T-cell (primary cell): ENCODE data around the gene KCNK1. TPM values are rescaled to one million over a fixed set of nuclear protein-coding genes. Genes with fewer than 3 reads are reported as not detected.

ENCODE experiments used
- ATAC-seq, 4 experiments: fragments of 200-7000 bp in 3 of 4; fragments of 150-1000 bp in 1 of 4; cut with Tn5 transposase; replicated peaks in 1 of 4; 1 replicate in 3 of 4; 2 replicates in 1 of 4; pipeline ENCODE4 v1.10.0; 2021; ENCODE audit warnings: moderate library complexity in 3 of 4, mild to moderate bottlenecking in 2 of 4, moderate number of reproducible peaks in 1 of 4
- CTCF ChIA-PET, 2 donors: fragments of 300-600 bp; sonication (Branson Sonifier 250); formaldehyde crosslinking; loops; one replicate each; lab custom pipeline; 2022; ENCODE audit warnings: antibody characterized with exemption in 2 of 2; lab: Charles Lee
- POLR2A ChIA-PET, 2 donors: fragments of 300-600 bp; sonication (Branson Sonifier 250); formaldehyde crosslinking; loops; one replicate each; lab custom pipeline; 2022; ENCODE audit warnings: antibody characterized with exemption in 2 of 2; lab: Charles Lee
- DNase-seq, 35 experiments: peaks; one replicate each; pipeline versions ENCODE4 v3.0.0 to v3.0.0-alpha.2; 2013 to 2023
- H3K27ac ChIP-seq: one replicate; pipeline ENCODE4 v1.5.1; 2013; ENCODE audit warnings: low read length
- H3K27me3 ChIP-seq, 2 experiments: replicated peaks in 1 of 2; 1 replicate in 1 of 2; 2 replicates in 1 of 2; pipeline versions ENCODE4 v1.6.1 to v1.7.0; 2013; ENCODE audit warnings: low read length in 1 of 2, mixed read lengths in 1 of 2; ENCODE audit not compliant: control insufficient read depth in 2 of 2, insufficient read depth in 2 of 2; ENCODE audit errors: extremely low read depth in 1 of 2
- H3K36me3 ChIP-seq, 2 donors: 1 replicate in 1 of 2; 2 replicates in 1 of 2; pipeline versions ENCODE4 v1.6.1 to v1.7.0; 2013; ENCODE audit warnings: low read length in 1 of 2; ENCODE audit not compliant: control insufficient read depth in 2 of 2, insufficient read depth in 1 of 2; ENCODE audit errors: extremely low read depth in 1 of 2
- H3K4me1 ChIP-seq, 2 experiments: 1 replicate in 1 of 2; 2 replicates in 1 of 2; pipeline versions ENCODE4 v1.6.1 to v1.7.0; 2013; ENCODE audit warnings: low read length in 2 of 2, mixed read lengths in 1 of 2; ENCODE audit not compliant: insufficient read depth in 2 of 2, control insufficient read depth in 1 of 2; ENCODE audit errors: extremely low read depth in 1 of 2
- H3K4me3 ChIP-seq, 2 donors: 1 replicate in 1 of 2; 2 replicates in 1 of 2; pipeline versions ENCODE4 v1.5.1 to v1.7.0; 2013; ENCODE audit warnings: mild to moderate bottlenecking in 2 of 2, low read length in 1 of 2, moderate library complexity in 1 of 2; ENCODE audit not compliant: control insufficient read depth in 1 of 2; ENCODE audit errors: extremely low read depth in 1 of 2
- H3K9me3 ChIP-seq: 2 replicates; pipeline ENCODE4 v1.7.0; 2013
- H3K27ac Mint-ChIP-seq, 2 donors: one replicate each; pipeline ENCODE4 v1.8.0; 2020 to 2021; ENCODE audit warnings: mild to moderate bottlenecking in 2 of 2, mixed read lengths in 2 of 2
- H3K27me3 Mint-ChIP-seq, 2 donors: one replicate each; pipeline ENCODE4 v1.8.0; 2021 to 2022; ENCODE audit warnings: mixed read lengths in 2 of 2
- H3K36me3 Mint-ChIP-seq: one replicate; pipeline ENCODE4 v1.8.0; 2021; ENCODE audit warnings: mixed read lengths
- H3K4me1 Mint-ChIP-seq, 3 donors: one replicate each; pipeline ENCODE4 v1.8.0; 2020 to 2022; ENCODE audit warnings: mixed read lengths in 3 of 3, mild to moderate bottlenecking in 1 of 3
- H3K4me3 Mint-ChIP-seq, 3 donors: one replicate each; pipeline ENCODE4 v1.8.0; 2020 to 2022; ENCODE audit warnings: mild to moderate bottlenecking in 3 of 3, mixed read lengths in 3 of 3, moderate library complexity in 3 of 3
- H3K9me3 Mint-ChIP-seq, 3 donors: one replicate each; pipeline ENCODE4 v1.8.0; 2020 to 2022; ENCODE audit warnings: mixed read lengths in 3 of 3
- WGBS: methylation state at CpG from one replicate; pipeline ENCODE4 v1.1.5; 2013; ENCODE audit warnings: missing lambda C conversion rate; ENCODE audit not compliant: insufficient coverage; 5-methylcytosine and 5-hydroxymethylcytosine counted together
- total RNA-seq, 35 experiments: library from RNA in 6 of 35; stranded (reverse) in 6 of 35; fragments of 120-200 nt in 1 of 35; gene quantifications; one replicate each; pipeline versions ENCODE4 v1.2.1 to v1.2.4 and lab custom pipeline; 2013 to 2026

KCNK1 gene
- total RNA-seq, 5 donors from 2014 or later (not counting 1 experiment from before 2014, with no cell fraction given) = 0.26 to 0.76 (median 0.36) TPM; not detected in 2

DNA sequence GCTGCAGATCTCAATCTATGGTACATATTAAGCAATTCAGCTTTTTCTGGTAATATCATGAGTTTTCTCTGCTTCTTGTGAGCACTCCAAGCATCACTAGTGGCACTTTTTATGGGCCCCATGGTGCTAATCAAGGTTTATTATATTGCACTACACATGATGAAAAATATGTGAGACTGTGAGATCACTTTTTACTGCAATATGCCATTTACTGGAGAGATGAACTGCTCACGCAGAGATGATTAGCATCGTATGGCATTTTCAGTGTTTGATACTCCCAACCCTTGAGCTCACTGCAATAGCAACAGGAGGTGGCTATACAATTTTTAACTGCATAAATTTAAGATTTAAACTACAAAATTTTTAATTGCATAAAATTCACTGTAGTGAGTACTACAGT, 8.7 kb upstream of the KCNK1 start:
- no peaks in the 10 kb centered on the region for H3K9me3 ChIP-seq
- no peaks in the 10 kb centered on the region for H3K4me1 ChIP-seq
- H3K4me3 ChIP-seq = no peak overlapping the region
- H3K27ac Mint-ChIP-seq = no peak overlapping the region
- ATAC-seq = no peak
- H3K4me3 Mint-ChIP-seq = no peak overlapping the region
- H3K9me3 Mint-ChIP-seq = peaks cover 0 to 4% (median 0%) of the 10 kb centered on the region in 3 donors
- peaks cover 0 to 6% of the 10 kb centered on the region in 2 experiments for H3K27me3 ChIP-seq
- DNase-seq = no peak
- POLR2A ChIA-PET = no interaction called here
- no CpG with 5 or more reads among the region's 2 CpGs for WGBS
- H3K36me3 ChIP-seq = no peaks in the 10 kb centered on the region
- peaks cover 16 to 25% of the 10 kb centered on the region in 2 donors for H3K27me3 Mint-ChIP-seq
- CTCF ChIA-PET = no interaction called here
- H3K27ac ChIP-seq = no peak overlapping the region
- peaks cover 0 to 4% (median 0%) of the 10 kb centered on the region in 3 donors for H3K4me1 Mint-ChIP-seq
- no peaks in the 10 kb centered on the region for H3K36me3 Mint-ChIP-seq

DNA sequence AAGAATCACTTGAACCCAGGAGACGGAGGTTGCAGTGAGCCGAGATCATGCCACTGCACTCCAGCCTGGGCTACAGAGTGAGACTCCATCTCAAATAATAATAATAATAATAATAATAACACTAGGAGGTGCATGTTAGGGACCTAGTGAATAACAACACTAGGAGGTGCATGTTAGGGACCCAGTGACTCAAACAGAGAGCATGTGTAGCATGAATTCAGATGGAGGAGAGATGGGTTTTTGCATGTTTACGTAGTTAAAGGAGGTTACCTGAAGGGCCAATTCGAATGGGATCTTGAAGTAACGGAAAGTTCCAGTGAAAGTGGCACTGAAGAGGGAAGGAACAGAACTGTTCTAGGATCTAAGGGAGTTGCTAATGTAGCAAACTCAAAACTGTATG, 7.1 kb upstream of the KCNK1 start:
- H3K4me1 ChIP-seq = no peaks in the 10 kb centered on the region
- no peak overlapping the region for H3K4me3 Mint-ChIP-seq
- H3K27me3 Mint-ChIP-seq = peaks cover 23 to 25% of the 10 kb centered on the region in 2 donors
- H3K36me3 Mint-ChIP-seq = no peaks in the 10 kb centered on the region
- no peaks in the 10 kb centered on the region for H3K4me1 Mint-ChIP-seq
- no peaks in the 10 kb centered on the region for H3K9me3 ChIP-seq
- ChIA-PET CTCF (no interaction called here), POLR2A (no interaction called here)
- no peaks in the 10 kb centered on the region for H3K36me3 ChIP-seq
- no peaks in the 10 kb centered on the region for H3K9me3 Mint-ChIP-seq
- no peak overlapping the region for H3K4me3 ChIP-seq
- no peak overlapping the region for H3K27ac ChIP-seq
- WGBS = 92% methylated on average over 3 of the region's 5 CpGs
- no peak overlapping the region for H3K27ac Mint-ChIP-seq
- ATAC-seq (no peak), DNase-seq (no peak)
- peaks cover 0 to 8% of the 10 kb centered on the region in 2 experiments for H3K27me3 ChIP-seq

DNA sequence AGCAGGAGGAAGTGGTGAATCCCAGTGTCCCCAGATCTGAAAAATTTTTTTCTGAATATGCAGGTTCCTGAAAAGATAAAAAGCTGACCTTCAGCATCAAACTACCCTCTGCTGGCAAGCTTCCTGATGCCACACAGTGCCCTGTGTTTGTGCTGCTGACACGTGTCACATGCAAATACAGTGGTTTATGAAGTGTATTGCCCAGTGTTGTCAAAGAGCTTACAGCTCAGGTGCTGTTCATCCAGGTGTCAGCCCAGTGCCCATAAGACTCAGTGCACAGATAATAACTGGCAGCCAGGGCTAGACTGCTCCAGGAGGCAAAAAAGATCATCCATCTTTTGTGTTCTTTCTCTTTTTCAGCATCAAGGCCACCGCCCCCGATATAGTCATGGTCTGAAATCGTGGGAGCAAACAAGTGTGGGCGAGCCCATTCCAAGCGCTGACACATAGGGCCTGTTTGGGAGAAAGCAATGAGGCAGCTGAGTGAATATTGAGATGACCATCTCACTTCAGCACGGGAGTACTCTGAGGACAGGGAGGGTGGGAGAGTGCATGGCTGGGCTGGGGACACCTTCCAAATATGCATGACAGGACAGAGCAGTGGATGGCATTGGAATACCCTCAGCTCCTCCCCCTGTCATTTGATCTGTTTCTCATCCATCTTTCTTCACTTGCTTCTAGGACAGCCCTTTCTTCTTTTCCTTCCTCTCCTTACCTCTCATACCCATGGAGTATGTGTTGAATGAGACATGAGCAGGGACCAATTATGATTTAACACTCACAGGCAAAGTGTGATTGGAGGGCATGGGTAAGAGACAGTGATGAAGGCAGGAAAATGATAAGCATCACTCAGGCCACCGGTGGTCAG, 6.4 kb upstream of the KCNK1 start:
- no peak for DNase-seq
- no peak overlapping the region for H3K4me3 ChIP-seq
- Mint-ChIP-seq H3K27me3 (peaks cover 28 to 31% of the 10 kb centered on the region in 2 donors), H3K36me3 (no peaks in the 10 kb centered on the region), H3K4me3 (no peak overlapping the region), H3K9me3 (no peaks in the 10 kb centered on the region), H3K4me1 (no peaks in the 10 kb centered on the region), H3K27ac (no peak overlapping the region)
- no peak for ATAC-seq
- peaks cover 3 to 12% of the 10 kb centered on the region in 2 experiments for H3K27me3 ChIP-seq
- ChIA-PET CTCF (no interaction called here), POLR2A (no interaction called here)
- 62% methylated on average over 6 of the region's 8 CpGs for WGBS
- H3K4me1 ChIP-seq = no peaks in the 10 kb centered on the region
- H3K9me3 ChIP-seq = no peaks in the 10 kb centered on the region
- H3K36me3 ChIP-seq = no peaks in the 10 kb centered on the region
- no peak overlapping the region for H3K27ac ChIP-seq

DNA sequence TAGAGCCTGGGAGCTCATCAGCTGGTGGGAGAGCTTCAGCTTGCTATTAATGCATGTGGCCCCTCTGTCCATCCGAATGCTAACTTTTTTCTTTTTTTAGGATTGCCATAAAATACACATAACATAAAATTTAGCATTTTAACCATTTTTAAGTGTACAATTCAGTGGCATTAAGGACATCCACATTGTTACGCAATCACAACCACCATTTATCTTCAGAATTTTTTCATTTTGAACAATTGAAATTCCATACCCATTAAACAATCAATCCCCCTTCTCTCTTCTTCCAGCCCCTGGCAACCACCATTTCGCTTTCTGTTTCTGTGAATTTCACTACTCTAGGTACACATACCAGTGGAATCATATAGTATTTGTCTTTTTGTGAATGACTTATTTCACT, 4.9 kb upstream of the KCNK1 start:
- peaks cover 3 to 17% of the 10 kb centered on the region in 2 experiments for H3K27me3 ChIP-seq
- H3K4me1 ChIP-seq = no peaks in the 10 kb centered on the region
- Mint-ChIP-seq H3K4me1 (peaks cover 0 to 4% (median 4%) of the 10 kb centered on the region in 3 donors), H3K4me3 (no peak overlapping the region), H3K27me3 (peaks cover 36 to 38% of the 10 kb centered on the region in 2 donors), H3K27ac (no peak overlapping the region), H3K36me3 (no peaks in the 10 kb centered on the region), H3K9me3 (no peaks in the 10 kb centered on the region)
- POLR2A ChIA-PET = no interaction called here
- no peak overlapping the region for H3K27ac ChIP-seq
- ATAC-seq = no peak
- 85% methylated on average over 2 of the region's 3 CpGs for WGBS
- H3K4me3 ChIP-seq = no peak overlapping the region
- no peak for DNase-seq
- no peaks in the 10 kb centered on the region for H3K9me3 ChIP-seq
- CTCF ChIA-PET = no interaction called here
- no peaks in the 10 kb centered on the region for H3K36me3 ChIP-seq

DNA sequence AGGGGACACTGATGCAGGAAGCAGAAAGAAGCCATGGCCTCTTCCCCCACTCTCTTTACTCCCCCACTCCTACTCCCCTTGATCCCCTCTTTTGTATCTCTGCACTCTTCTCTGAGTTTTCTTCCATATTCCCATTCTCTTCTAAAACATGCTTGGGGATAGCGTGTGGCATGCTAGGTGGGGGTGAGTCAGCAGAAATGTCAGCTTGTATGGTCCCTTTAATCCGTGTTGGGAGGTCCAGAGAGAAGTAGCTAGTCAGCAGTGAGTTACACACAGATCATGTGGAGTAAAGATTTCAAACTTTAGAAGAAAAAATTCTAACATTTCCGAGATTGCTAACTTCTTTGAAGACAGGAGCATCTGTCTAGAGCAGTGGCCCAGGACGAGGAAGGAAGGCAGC, 4.0 kb upstream of the KCNK1 start:
- DNase-seq = no peak
- Histone ChIP-seq H3K27me3 (peaks cover 3 to 22% of the 10 kb centered on the region in 2 experiments), H3K4me1 (no peaks in the 10 kb centered on the region), H3K27ac (no peak overlapping the region), H3K9me3 (no peaks in the 10 kb centered on the region), H3K4me3 (no peak overlapping the region), H3K36me3 (no peaks in the 10 kb centered on the region)
- WGBS = 59% methylated on average over 3 of the region's 4 CpGs
- ChIA-PET POLR2A (no interaction called here), CTCF (no interaction called here)
- Mint-ChIP-seq H3K36me3 (no peaks in the 10 kb centered on the region), H3K27me3 (peaks cover 41 to 43% of the 10 kb centered on the region in 2 donors), H3K9me3 (no peaks in the 10 kb centered on the region), H3K4me1 (peaks cover 3 to 6% (median 4%) of the 10 kb centered on the region in 3 donors), H3K27ac (no peak overlapping the region), H3K4me3 (no peak overlapping the region)
- no peak for ATAC-seq

DNA sequence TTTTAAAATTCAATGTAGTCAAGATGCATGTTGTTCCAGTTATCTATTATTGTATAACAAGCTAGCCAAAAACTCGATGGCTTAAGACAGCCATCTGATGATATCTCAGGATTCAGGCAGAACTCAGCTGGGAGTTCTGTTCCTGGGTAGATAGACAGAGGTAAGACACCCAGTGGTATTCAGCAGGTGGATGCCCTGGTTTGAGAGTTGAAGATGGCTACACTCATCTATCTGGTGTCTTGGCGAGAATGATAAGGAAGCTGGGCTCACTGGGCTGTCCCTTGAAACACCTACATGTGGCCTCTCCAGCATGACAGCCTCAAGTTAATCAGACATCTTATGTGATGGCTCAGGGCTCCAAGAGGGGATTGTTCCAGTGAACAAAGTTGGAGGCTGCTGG, 3.3 kb upstream of the KCNK1 start:
- Histone ChIP-seq H3K4me1 (peaks cover 0 to 2% of the 10 kb centered on the region in 2 experiments), H3K4me3 (no peak overlapping the region), H3K36me3 (no peaks in the 10 kb centered on the region), H3K27me3 (peaks cover 7 to 27% of the 10 kb centered on the region in 2 experiments), H3K9me3 (no peaks in the 10 kb centered on the region), H3K27ac (no peak overlapping the region)
- no peak overlapping the region for H3K4me3 Mint-ChIP-seq
- no peaks in the 10 kb centered on the region for H3K9me3 Mint-ChIP-seq
- H3K36me3 Mint-ChIP-seq = no peaks in the 10 kb centered on the region
- H3K27ac Mint-ChIP-seq = no peak overlapping the region
- ATAC-seq (no peak), DNase-seq (no peak)
- no CpG with 5 or more reads among the region's 2 CpGs for WGBS
- peaks cover 48 to 50% of the 10 kb centered on the region in 2 donors for H3K27me3 Mint-ChIP-seq
- POLR2A ChIA-PET = no interaction called here
- CTCF ChIA-PET = no interaction called here
- H3K4me1 Mint-ChIP-seq = peaks cover 4 to 6% (median 6%) of the 10 kb centered on the region in 3 donors
